ENCODE results near the gene RAB39A. TPM values are rescaled to one million over a fixed set of nuclear protein-coding genes. Genes with fewer than 3 reads are reported as not detected.
"Not testable (repeated sequence)": the region's sequence is repeated elsewhere in the genome, so short reads cannot be mapped to it uniquely, and the experiment has no call there.

Gene RAB39A
- total and polyA plus RNA-seq, 10 of the 15 experiments (the other 5 are each of a cell fraction or from before 2014, with no cell fraction given) = 0.10 to 9.2 (median 4.9) TPM

GRCh38 chr11:107923519-107923918 lies 4.7 kb upstream of the RAB39A start:
- in situ Hi-C loops (cut with MboI); H3K4me3 ChIP-seq; H2AFZ ChIP-seq (ENCODE audit: control insufficient read depth, low read depth, low read length); H3K27me3 ChIP-seq (replicated peaks in 1 of 2; ENCODE audit: control insufficient read depth in 2 of 2, insufficient read depth in 2 of 2, low read length in 1 of 2); ATAC-seq; H3K9ac ChIP-seq (ENCODE audit: control insufficient read depth, insufficient read depth, low read length); H4K20me1 ChIP-seq (ENCODE audit: control insufficient read depth, insufficient read depth); DNase-seq (ENCODE audit: low read depth, low spot score); H3K36me3 ChIP-seq (ENCODE audit: control insufficient read depth in 2 of 2, insufficient read depth in 2 of 2, low read length in 1 of 2); RAD21 ChIA-PET (ENCODE audit: unreplicated experiment); FAIRE-seq; H3K4me2 ChIP-seq (ENCODE audit: control insufficient read depth, insufficient read depth); H3K9me3 ChIP-seq (replicated peaks; ENCODE audit: control insufficient read depth, insufficient read depth, low read length); BruUV-seq (replicated peaks); H3K27ac ChIP-seq (ENCODE audit: control insufficient read depth, insufficient read depth); H3K79me2 ChIP-seq (ENCODE audit: control insufficient read depth, insufficient read depth, low read length): not testable (repeated sequence)
- POLR2A ChIA-PET = interaction anchor here (0.5 to 0.6 kb wide), 2 partner anchors 95 to 992 kb away, joined by 3 to 5 read pairs; no protein-coding TSS in a partner anchor
- WGBS (ENCODE audit: insufficient coverage, insufficient replicate concordance, low lambda C conversion rate, missing lambda C conversion rate) = 31% methylated on average over 1 of the region's 1 CpG
- H3K4me1 ChIP-seq (ENCODE audit: control insufficient read depth, insufficient read depth, low read length) = peaks cover 10% of the 10 kb centered on the region; the same call in 1 of the 2 replicates
- CTCF ChIA-PET = interaction anchor here (1.4 kb wide), 1 partner anchor 13 kb away, joined by 3 read pairs; no protein-coding TSS in a partner anchor
- SMC1A ChIA-PET (ENCODE audit: uncharacterized antibody, unreplicated experiment) = interaction anchor here (0.9 to 1.7 kb wide), 3 partner anchors 9 to 14 kb away, joined by 3 to 5 read pairs (median 4); no protein-coding TSS in a partner anchor
- intact Hi-C loops (cut with micrococcal nuclease; ENCODE audit: unreplicated experiment) = loop anchor here (10.0 kb wide), 1 partner anchor 731 kb away; no protein-coding TSS in a partner anchor

- H3K9me3 ChIP-seq (replicated peaks; ENCODE audit: control insufficient read depth, insufficient read depth, low read length) = no peaks in the 10 kb centered on the region
- peaks cover 13% of the 10 kb centered on the region; the same call in 1 of the 2 replicates for H3K4me1 ChIP-seq (ENCODE audit: control insufficient read depth, insufficient read depth, low read length)
- peaks cover 10% of the 10 kb centered on the region for H3K79me2 ChIP-seq (ENCODE audit: control insufficient read depth, insufficient read depth, low read length)
- TF ChIP-seq MYC (IDR thresholded peaks at IDR 0.05; ENCODE audit: insufficient read depth, insufficient read length, insufficient replicate concordance, low read length, severe bottlenecking) (no peak), SPI1 (IDR thresholded peaks at IDR 0.05; ENCODE audit: borderline replicate concordance, insufficient read depth, low read depth, low read length) (peak; percentile 13; the same call in 1 of the 2 replicates)
- no peaks in the 10 kb centered on the region for H3K36me3 ChIP-seq (ENCODE audit: control insufficient read depth in 2 of 2, insufficient read depth in 2 of 2, low read length in 1 of 2)
- RAD21 ChIA-PET (ENCODE audit: unreplicated experiment) = no interaction called here
- BruUV-seq (replicated peaks) = no TSS peak
- H3K27ac ChIP-seq (ENCODE audit: control insufficient read depth, insufficient read depth) = no peak overlapping the region
- no peak overlapping the region for H2AFZ ChIP-seq (ENCODE audit: control insufficient read depth, low read depth, low read length)
- 88% methylated on average over 2 of the region's 2 CpGs for WGBS (ENCODE audit: insufficient coverage, insufficient replicate concordance, low lambda C conversion rate, missing lambda C conversion rate)
- H3K9ac ChIP-seq (ENCODE audit: control insufficient read depth, insufficient read depth, low read length) = no peak overlapping the region
- CTCF ChIA-PET = interaction anchor here (1.4 kb wide), 1 partner anchor 12 kb away, joined by 3 read pairs; no protein-coding TSS in a partner anchor
- no peak overlapping the region for H3K4me3 ChIP-seq
- SMC1A ChIA-PET (ENCODE audit: uncharacterized antibody, unreplicated experiment) = interaction anchor here (0.9 to 1.7 kb wide), 4 partner anchors 10 to 14 kb away, joined by 3 to 5 read pairs (median 4); no protein-coding TSS in a partner anchor
- no peak overlapping the region for H3K4me2 ChIP-seq (ENCODE audit: control insufficient read depth, insufficient read depth)
- POLR2A ChIA-PET = no interaction called here
- no peaks in the 10 kb centered on the region for H3K27me3 ChIP-seq (replicated peaks in 1 of 2; ENCODE audit: control insufficient read depth in 2 of 2, insufficient read depth in 2 of 2, low read length in 1 of 2)
- ATAC-seq = no peak
- no peaks in the 10 kb centered on the region for H4K20me1 ChIP-seq (ENCODE audit: control insufficient read depth, insufficient read depth)
- no peak for DNase-seq (ENCODE audit: low read depth, low spot score)
- intact Hi-C loops (cut with micrococcal nuclease; ENCODE audit: unreplicated experiment) = loop anchor here (10.0 kb wide), 1 partner anchor 730 kb away; no protein-coding TSS in a partner anchor
- no peak for FAIRE-seq
- in situ Hi-C loops (cut with MboI) = no loop called here
Measured at GRCh38 chr11:107924306-107924705, 3.9 kb upstream of the RAB39A start.
